ENCODE results near the gene AARS2.
A peak's percentile ranks its signal among the peaks of the same experiment; 100 is the strongest.

The AARS2 gene

DNA sequence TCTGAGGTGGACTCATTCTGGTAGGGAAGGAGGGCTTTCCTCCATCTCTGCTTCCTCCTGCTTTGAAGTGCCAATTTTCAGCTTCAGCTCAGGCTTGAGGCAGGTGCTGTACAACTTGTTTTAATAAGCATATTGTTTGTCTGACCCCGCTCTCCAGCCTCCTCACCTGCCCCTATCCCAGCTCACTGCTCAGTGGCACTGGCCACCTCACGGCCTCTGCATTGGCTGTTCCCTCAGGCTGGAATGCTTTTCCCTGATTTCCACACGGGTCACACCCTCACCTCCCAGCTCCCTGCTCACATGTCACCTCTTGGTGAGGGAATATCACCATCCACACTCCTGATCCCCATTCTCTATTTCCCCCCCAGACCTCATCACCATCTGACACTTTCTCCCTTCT, 14.3 kb downstream of the AARS2 start:
- Histone ChIP-seq H3K36me3 (ENCODE audit: control insufficient read depth, insufficient read depth, low read length, severe bottlenecking) (peaks cover 32% of the 10 kb centered on the region), H3K9me3 (ENCODE audit: control insufficient read depth, low read length) (no peaks in the 10 kb centered on the region), H3K27me3 (replicated peaks; ENCODE audit: control insufficient read depth, insufficient read depth, low read length) (peaks cover 33% of the 10 kb centered on the region), H3K9ac (ENCODE audit: low read length) (no peak overlapping the region), H3K4me3 (ENCODE audit: low read length) (no peak overlapping the region), H3K4me1 (ENCODE audit: control insufficient read depth, insufficient read depth, low read length) (peaks cover 5% of the 10 kb centered on the region)
- DNase-seq (ENCODE audit: low read depth) = no peak

- DNase-seq (ENCODE audit: low read depth) = no peak
Observed at GRCh38 chr6:44298055-44298803, 14.9 kb downstream of the AARS2 start.

DNA sequence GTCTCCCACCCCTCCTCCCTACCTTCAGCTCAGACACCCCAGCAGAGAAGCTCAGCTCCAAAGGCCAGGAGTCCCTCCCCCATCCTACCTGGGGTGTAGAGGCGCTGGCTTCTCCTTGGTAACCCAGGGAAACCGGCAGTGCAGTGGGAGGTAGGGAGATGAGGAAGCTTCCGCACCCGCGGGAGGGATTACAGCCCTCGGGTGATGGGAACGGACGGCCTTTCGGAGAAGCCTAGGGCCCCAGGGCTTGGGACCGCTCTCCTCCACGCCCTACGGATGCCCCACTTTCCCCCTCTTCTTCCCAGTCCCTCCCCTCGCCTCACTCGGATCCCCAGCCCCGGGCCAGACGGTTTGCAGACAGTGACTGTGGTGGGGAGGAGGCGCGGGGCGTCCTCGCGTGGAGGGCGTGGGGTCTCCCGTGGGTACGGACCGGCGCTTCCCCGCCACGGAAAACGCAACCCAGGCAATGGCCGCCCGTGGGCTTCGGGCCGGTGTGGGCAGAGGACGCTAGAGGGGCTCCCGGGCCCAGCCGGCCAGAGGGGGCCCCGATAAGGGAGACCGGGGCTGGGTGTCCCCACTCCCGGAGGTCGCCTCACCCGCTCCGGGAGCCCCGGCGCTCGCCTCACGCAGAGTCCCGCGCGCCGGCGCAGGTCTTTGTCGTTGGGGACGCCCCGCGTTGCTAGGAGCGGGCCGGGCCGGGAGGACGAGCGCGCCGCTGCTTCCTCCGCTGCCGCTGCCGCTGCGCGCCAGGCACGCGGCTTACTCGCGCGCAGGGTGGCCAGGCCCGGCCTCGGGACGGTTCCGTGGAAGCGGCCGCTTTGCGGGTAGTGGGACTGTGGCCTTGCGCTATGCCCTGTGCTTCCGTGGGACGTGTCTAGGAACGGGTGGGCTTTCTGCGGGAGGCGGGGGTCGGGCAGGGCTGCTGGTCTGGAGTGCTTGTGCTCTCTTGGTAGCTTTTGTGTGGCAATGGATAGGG, 15.8 kb downstream of the AARS2 start:
- peak; percentile 76 for DNase-seq (ENCODE audit: low read depth)
- H3K9ac ChIP-seq (ENCODE audit: low read length) = no peak overlapping the region
- peaks cover 5% of the 10 kb centered on the region for H3K4me1 ChIP-seq (ENCODE audit: control insufficient read depth, insufficient read depth, low read length)
- H3K36me3 ChIP-seq (ENCODE audit: control insufficient read depth, insufficient read depth, low read length, severe bottlenecking) = peaks cover 18% of the 10 kb centered on the region
- H3K9me3 ChIP-seq (ENCODE audit: control insufficient read depth, low read length) = no peaks in the 10 kb centered on the region
- H3K4me3 ChIP-seq (ENCODE audit: low read length) = peak overlapping the region; percentile 70
- H3K27me3 ChIP-seq (replicated peaks; ENCODE audit: control insufficient read depth, insufficient read depth, low read length) = peaks cover 48% of the 10 kb centered on the region

More at GRCh38 chr6:44298055-44298803, 14.9 kb downstream of the AARS2 start:
- H3K4me1 ChIP-seq (ENCODE audit: control insufficient read depth, insufficient read depth, low read length) = peaks cover 5% of the 10 kb centered on the region
- peak overlapping the region; percentile 70 for H3K4me3 ChIP-seq (ENCODE audit: low read length)
- H3K27me3 ChIP-seq (replicated peaks; ENCODE audit: control insufficient read depth, insufficient read depth, low read length) = peaks cover 39% of the 10 kb centered on the region
- no peaks in the 10 kb centered on the region for H3K9me3 ChIP-seq (ENCODE audit: control insufficient read depth, low read length)
- no peak overlapping the region for H3K9ac ChIP-seq (ENCODE audit: low read length)
- peaks cover 25% of the 10 kb centered on the region for H3K36me3 ChIP-seq (ENCODE audit: control insufficient read depth, insufficient read depth, low read length, severe bottlenecking)

DNA sequence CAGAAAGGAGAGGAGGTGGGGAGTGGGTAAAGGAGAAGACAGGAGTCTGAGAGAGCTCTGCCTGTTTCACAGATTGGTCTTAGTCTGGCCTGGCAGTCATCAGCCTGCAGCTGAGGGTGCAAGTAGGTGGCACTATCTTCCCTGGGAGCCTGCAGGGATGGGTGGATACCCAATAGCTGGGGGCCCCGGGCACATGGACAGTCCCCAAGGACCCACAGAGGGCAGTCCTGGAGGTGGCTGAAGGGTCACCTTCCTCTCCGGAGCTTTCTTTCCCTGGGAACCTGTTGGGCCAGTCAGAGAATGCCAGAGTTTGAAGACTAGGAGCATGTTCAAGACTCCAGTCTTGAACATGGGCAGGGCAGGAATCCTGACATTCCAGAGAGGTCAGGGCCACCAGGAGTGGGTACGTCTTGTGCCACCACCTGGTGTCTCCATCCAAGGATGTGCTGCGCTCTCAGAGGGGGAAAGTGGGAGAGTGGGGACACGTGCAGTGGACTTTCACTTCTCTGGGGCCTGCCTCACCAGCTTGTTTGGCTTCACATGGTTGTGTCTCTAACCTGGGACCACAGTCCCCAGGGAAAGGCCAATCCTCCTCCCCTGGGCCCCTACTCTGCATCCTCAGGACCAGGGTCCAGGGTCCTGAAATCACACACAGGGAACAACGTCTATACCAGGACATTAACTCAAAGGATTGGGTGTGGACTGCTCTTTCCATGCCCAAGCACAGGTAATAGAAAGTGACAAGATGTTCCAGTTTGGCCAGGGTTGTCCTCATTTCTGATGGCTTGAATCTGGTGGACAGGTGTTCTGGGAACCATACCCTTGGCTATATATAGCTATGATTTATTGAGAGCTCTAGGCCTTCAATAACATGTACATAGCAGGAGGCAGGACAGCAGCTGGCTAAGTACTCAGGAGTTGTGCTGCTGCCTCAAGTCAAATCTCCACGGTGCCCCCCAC, 18.0 kb downstream of the AARS2 start:
- no peak overlapping the region for H3K9ac ChIP-seq (ENCODE audit: low read length)
- H3K4me3 ChIP-seq (ENCODE audit: low read length) = no peak overlapping the region
- H3K4me1 ChIP-seq (ENCODE audit: control insufficient read depth, insufficient read depth, low read length) = peaks cover 5% of the 10 kb centered on the region
- no peaks in the 10 kb centered on the region for H3K9me3 ChIP-seq (ENCODE audit: control insufficient read depth, low read length)
- H3K27me3 ChIP-seq (replicated peaks; ENCODE audit: control insufficient read depth, insufficient read depth, low read length) = peaks cover 69% of the 10 kb centered on the region
- no peak for DNase-seq (ENCODE audit: low read depth)
- no peaks in the 10 kb centered on the region for H3K36me3 ChIP-seq (ENCODE audit: control insufficient read depth, insufficient read depth, low read length, severe bottlenecking)

DNA sequence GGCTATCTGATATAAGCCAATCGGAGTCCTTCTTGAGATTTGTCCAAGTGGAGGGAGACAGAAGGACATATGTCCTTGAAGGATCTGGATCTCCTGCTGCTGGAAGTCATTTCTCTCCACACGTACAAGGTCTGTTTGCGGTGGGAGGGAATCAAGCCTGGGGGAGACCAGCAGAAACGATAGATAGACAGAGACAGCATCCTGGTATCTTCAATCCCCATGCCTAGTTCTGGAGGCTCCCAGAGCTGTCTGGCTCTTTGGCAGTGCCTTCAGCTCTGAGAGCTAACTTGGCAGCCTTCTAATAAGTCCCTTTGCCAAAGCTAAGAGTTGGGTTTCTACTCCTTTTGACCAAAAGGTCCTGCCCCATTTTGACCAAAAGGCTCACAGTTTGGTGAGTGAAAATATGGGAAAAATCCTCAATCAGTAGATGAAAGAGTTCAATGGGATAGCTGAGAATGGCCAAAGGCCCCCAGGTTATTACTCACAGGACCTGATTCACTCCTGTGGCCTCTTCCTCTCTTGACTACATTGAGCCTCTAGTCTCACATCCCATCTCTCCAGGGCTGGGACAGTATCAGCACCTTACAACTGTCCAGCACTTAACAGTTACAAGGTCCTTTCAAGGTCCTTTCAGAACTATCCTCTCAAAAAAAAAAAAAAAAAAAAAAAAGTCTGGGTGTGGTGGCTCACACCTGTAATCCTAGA, 20.3 kb downstream of the AARS2 start:
- H3K9ac ChIP-seq (ENCODE audit: low read length) = no peak overlapping the region
- peaks cover 86% of the 10 kb centered on the region for H3K27me3 ChIP-seq (replicated peaks; ENCODE audit: control insufficient read depth, insufficient read depth, low read length)
- H3K4me1 ChIP-seq (ENCODE audit: control insufficient read depth, insufficient read depth, low read length) = peaks cover 2% of the 10 kb centered on the region
- DNase-seq (ENCODE audit: low read depth) = no peak
- H3K36me3 ChIP-seq (ENCODE audit: control insufficient read depth, insufficient read depth, low read length, severe bottlenecking) = no peaks in the 10 kb centered on the region
- H3K4me3 ChIP-seq (ENCODE audit: low read length) = no peak overlapping the region
- H3K9me3 ChIP-seq (ENCODE audit: control insufficient read depth, low read length) = no peaks in the 10 kb centered on the region

- H3K4me1 ChIP-seq (ENCODE audit: control insufficient read depth, insufficient read depth, low read length) = no peaks in the 10 kb centered on the region
- no peak overlapping the region for H3K9ac ChIP-seq (ENCODE audit: low read length)
- DNase-seq (ENCODE audit: low read depth) = no peak
- no peaks in the 10 kb centered on the region for H3K36me3 ChIP-seq (ENCODE audit: control insufficient read depth, insufficient read depth, low read length, severe bottlenecking)
- no peak overlapping the region for H3K4me3 ChIP-seq (ENCODE audit: low read length)
- peaks cover 89% of the 10 kb centered on the region for H3K27me3 ChIP-seq (replicated peaks; ENCODE audit: control insufficient read depth, insufficient read depth, low read length)
- H3K9me3 ChIP-seq (ENCODE audit: control insufficient read depth, low read length) = no peaks in the 10 kb centered on the region
Observed at GRCh38 chr6:44291841-44292240, 21.3 kb downstream of the AARS2 start.

GRCh38 chr6:44289726-44290260, 23.4 kb downstream of the AARS2 start:
- Histone ChIP-seq H3K4me1 (ENCODE audit: control insufficient read depth, insufficient read depth, low read length) (no peaks in the 10 kb centered on the region), H3K27me3 (replicated peaks; ENCODE audit: control insufficient read depth, insufficient read depth, low read length) (peaks cover 86% of the 10 kb centered on the region), H3K9me3 (ENCODE audit: control insufficient read depth, low read length) (no peaks in the 10 kb centered on the region), H3K36me3 (ENCODE audit: control insufficient read depth, insufficient read depth, low read length, severe bottlenecking) (no peaks in the 10 kb centered on the region), H3K4me3 (ENCODE audit: low read length) (no peak overlapping the region), H3K9ac (ENCODE audit: low read length) (no peak overlapping the region)
- no peak for DNase-seq (ENCODE audit: low read depth)

DNA sequence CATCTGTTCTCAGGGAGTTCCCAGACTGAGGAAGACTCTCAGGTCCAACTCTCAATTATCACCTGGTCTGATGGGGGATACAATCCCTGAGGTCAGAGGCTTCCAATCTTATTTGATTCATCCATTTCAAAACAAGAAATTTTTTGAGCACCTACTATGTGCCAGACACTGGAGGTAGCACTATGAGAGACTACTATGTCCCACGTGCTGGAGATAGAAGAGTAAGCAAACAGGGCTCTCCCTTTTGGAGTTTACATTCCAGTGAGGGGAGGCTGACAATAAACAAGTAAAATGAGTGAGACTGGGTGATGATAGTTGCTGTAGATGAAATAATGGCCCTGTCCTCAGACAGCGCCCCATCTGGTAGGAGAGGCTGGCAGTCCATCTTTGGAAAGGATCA, 26.4 kb downstream of the AARS2 start:
- Histone ChIP-seq H3K27me3 (replicated peaks; ENCODE audit: control insufficient read depth, insufficient read depth, low read length) (peaks cover 88% of the 10 kb centered on the region), H3K9me3 (ENCODE audit: control insufficient read depth, low read length) (no peaks in the 10 kb centered on the region), H3K4me1 (ENCODE audit: control insufficient read depth, insufficient read depth, low read length) (no peaks in the 10 kb centered on the region), H3K9ac (ENCODE audit: low read length) (no peak overlapping the region), H3K4me3 (ENCODE audit: low read length) (no peak overlapping the region), H3K36me3 (ENCODE audit: control insufficient read depth, insufficient read depth, low read length, severe bottlenecking) (no peaks in the 10 kb centered on the region)
- no peak for DNase-seq (ENCODE audit: low read depth)

DNA sequence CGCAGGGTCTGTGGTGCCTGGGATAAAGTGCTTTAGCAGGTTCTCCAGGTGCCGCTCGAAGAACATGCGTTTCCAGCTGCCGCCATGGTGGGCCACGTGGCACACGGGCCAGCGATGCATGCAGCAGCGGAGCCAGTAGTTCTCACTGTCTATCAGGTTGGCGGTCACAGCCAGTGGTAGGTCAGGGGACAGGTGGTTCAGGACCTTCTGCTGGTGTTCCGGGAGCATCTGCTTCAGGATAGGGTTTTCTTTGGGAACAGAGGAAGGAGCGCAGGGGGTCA, 26.9 kb downstream of the AARS2 start:
- no peaks in the 10 kb centered on the region for H3K4me1 ChIP-seq (ENCODE audit: control insufficient read depth, insufficient read depth, low read length)
- no peak overlapping the region for H3K4me3 ChIP-seq (ENCODE audit: low read length)
- H3K9me3 ChIP-seq (ENCODE audit: control insufficient read depth, low read length) = no peaks in the 10 kb centered on the region
- H3K27me3 ChIP-seq (replicated peaks; ENCODE audit: control insufficient read depth, insufficient read depth, low read length) = peaks cover 88% of the 10 kb centered on the region
- no peak overlapping the region for H3K9ac ChIP-seq (ENCODE audit: low read length)
- DNase-seq (ENCODE audit: low read depth) = no peak
- no peaks in the 10 kb centered on the region for H3K36me3 ChIP-seq (ENCODE audit: control insufficient read depth, insufficient read depth, low read length, severe bottlenecking)

DNA sequence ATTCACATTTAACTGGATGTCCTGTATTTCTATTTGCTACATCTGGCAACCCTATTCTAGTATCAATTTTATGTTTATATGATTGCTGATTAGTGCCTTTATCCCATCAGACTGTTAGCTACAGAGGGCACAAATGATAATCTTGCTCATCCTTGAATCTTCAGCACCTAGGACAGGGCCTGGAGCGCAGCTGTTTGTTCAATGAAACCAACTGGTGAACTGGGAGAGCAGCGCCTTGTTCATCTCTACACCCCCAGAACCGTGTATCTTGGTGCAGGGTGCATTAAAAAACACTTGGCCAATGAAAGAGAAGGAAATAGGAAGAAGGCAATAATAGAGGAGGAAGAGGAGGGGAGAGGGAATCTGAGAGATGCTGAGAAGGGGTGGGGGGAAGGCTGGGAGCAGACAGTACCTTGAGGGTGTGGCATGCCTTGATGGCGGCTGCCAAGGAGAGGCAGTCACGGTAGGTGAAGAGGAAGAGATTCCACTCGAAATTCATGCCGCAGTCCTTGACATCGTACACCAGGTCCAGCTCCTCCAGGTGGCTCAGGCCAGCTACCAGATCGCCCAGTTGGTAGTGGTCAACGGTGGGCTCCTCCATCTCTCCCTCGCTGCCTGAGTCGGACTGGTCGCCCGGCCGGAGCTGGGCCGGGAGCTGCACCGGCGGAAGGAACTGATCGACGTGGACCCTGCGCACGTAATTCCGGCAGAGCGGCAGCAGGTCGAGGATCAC, 27.4 kb downstream of the AARS2 start:
- no peak overlapping the region for H3K9ac ChIP-seq (ENCODE audit: low read length)
- no peaks in the 10 kb centered on the region for H3K9me3 ChIP-seq (ENCODE audit: control insufficient read depth, low read length)
- H3K4me1 ChIP-seq (ENCODE audit: control insufficient read depth, insufficient read depth, low read length) = no peaks in the 10 kb centered on the region
- H3K27me3 ChIP-seq (replicated peaks; ENCODE audit: control insufficient read depth, insufficient read depth, low read length) = peaks cover 88% of the 10 kb centered on the region
- H3K4me3 ChIP-seq (ENCODE audit: low read length) = no peak overlapping the region
- peak; percentile 34 for DNase-seq (ENCODE audit: low read depth)
- no peaks in the 10 kb centered on the region for H3K36me3 ChIP-seq (ENCODE audit: control insufficient read depth, insufficient read depth, low read length, severe bottlenecking)

All from adipocyte (in vitro differentiated cells).